GM12875 (cell line): ENCODE measurements around the gene UQCR11.

Experiments used
- H3K4me3 ChIP-seq: one replicate; pipeline ENCODE4 v1.5.1; 2011; ENCODE audit warnings: low read depth, low read length, control low read depth
- TF ChIP-seq, protein P1 (sequence below): IDR thresholded peaks from 2 replicates; pipeline ENCODE4 v1.5.1; 2011; ENCODE audit warnings: low read depth, mild to moderate bottlenecking, control low read depth, inconsistent platforms, low read length, moderate library complexity, borderline replicate concordance; ENCODE audit not compliant: insufficient read depth

UQCR11 gene

GRCh38 chr19:1629256-1629808 lies 24.1 kb upstream of the UQCR11 start:
- no peak overlapping the region for H3K4me3 ChIP-seq
- TF ChIP-seq, protein P1, sequence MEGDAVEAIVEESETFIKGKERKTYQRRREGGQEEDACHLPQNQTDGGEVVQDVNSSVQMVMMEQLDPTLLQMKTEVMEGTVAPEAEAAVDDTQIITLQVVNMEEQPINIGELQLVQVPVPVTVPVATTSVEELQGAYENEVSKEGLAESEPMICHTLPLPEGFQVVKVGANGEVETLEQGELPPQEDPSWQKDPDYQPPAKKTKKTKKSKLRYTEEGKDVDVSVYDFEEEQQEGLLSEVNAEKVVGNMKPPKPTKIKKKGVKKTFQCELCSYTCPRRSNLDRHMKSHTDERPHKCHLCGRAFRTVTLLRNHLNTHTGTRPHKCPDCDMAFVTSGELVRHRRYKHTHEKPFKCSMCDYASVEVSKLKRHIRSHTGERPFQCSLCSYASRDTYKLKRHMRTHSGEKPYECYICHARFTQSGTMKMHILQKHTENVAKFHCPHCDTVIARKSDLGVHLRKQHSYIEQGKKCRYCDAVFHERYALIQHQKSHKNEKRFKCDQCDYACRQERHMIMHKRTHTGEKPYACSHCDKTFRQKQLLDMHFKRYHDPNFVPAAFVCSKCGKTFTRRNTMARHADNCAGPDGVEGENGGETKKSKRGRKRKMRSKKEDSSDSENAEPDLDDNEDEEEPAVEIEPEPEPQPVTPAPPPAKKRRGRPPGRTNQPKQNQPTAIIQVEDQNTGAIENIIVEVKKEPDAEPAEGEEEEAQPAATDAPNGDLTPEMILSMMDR: no peak

DNA sequence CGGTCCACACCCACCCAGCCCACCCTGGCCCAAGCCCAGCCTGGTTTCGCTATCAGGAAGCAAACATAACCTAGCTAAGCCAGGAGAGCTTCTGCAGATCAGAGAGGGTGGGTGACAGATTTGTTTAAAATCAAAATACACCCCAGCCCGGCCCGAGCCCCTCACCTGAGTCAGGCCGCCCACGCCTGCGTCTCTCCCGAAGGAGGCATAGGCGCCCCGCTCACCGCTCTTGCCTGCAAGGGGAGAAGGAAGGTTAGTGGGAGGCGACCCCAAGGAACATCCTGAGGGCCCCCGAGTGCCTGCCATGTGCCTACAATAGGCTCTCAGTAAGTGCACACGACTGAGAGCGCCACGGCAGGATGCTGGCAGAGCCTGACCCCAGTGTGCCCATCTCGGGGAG lies 21.9 kb upstream of the UQCR11 start:
- no peak overlapping the region for H3K4me3 ChIP-seq
- TF ChIP-seq, protein P1: no peak

- TF ChIP-seq, protein P1: no peak
These were observed 21.3 kb upstream of the UQCR11 start for GRCh38 chr19:1626417-1627010.

DNA sequence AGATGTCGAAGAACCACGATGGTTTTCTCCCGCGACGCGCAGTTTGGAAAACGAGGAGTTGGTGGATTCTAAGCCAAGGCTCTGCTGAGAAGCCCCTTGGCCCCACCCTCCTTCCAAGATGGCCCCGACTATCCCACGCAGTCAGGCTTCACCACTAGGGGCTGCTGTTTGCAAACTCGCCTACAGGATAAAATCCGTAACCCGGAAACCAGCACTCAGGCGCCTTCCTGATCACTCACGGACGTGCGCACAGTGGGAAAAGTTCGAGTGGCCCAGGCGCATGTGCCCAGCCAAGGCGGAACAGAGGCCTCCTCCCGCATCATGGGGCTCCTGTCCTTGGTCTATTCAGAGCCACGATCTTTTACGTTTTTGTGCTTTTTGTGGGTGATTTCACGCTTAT lies 19.2 kb upstream of the UQCR11 start:
- TF ChIP-seq, protein P1: peak; percentile 86
- no peak overlapping the region for H3K4me3 ChIP-seq

More at GRCh38 chr19:1626417-1627010, 21.3 kb upstream of the UQCR11 start:
- no peak overlapping the region for H3K4me3 ChIP-seq

GRCh38 chr19:1622541-1622940 lies 17.3 kb upstream of the UQCR11 start:
- TF ChIP-seq, protein P1: no peak
- H3K4me3 ChIP-seq: no peak overlapping the region

GRCh38 chr19:1622007-1622406 lies 16.7 kb upstream of the UQCR11 start:
- H3K4me3 ChIP-seq: no peak overlapping the region
- TF ChIP-seq, protein P1: no peak

GRCh38 chr19:1621574-1621973 lies 16.3 kb upstream of the UQCR11 start:
- H3K4me3 ChIP-seq: no peak overlapping the region
- TF ChIP-seq, protein P1: no peak
